Activated CD4-positive, alpha-beta T cell treated with anti-CD3 and anti-CD28 coated beads, Interleukin-2, Interleukin-4, amounts not matched to agents 100 ng/mL and 50 ng/mL, durations not matched to agents 16 hours and 8 hours (primary cell): ENCODE data around the gene PRM1.
A peak's percentile ranks its signal among the peaks of the same experiment; 100 is the strongest.

Experiments
- DNase-seq: peaks from one replicate; pipeline ENCODE4 v3.0.0-alpha.2; 2020; ENCODE audit warnings: low spot score

Gene PRM1, protein sequence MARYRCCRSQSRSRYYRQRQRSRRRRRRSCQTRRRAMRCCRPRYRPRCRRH

DNA sequence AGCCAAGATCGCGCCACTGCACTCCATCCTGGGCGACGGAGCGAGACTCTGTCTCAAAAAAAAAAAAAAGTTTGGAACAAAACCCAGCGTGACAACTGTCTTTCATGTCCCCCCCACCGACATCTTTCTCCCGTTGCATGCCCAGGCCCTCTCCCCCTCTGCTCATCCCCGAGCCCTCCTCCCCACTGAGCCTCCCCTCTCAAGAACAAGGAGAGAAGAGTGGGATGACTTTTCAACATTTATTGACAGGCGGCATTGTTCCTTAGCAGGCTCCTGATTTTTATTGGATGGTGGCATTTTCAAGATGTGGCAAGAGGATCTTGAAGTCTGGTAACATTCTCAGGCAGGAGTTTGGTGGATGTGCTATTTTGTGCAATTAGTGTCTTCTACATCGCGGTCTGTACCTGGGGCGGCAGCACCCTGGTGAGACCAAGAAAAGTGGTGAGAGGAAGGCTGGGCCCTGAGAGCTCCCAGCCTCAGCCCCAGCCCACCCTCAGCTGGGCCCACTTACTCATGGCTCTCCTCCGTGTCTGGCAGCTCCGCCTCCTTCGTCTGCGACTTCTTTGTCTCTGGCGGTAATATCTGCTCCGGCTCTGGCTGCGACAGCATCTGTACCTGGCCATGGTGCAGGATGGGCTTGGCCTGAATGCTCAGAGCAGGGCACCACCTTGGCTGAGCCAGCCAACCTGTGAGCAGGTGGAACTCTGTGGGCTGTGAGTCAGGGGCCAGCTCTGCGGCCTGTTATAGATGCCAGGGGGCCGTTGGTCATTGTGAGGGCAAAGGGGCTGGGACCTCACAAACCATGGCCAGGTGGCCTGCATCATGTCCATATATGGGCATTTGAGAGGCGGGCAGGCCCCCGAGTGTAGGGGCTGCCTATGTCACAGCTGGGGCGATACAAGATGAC, at the start of gene PRM1:
PRM1 (minus strand) TSS at position 715 of the 907 bp plus-strand sequence; CDS start at position 623, 92 bp downstream.
- DNase-seq, result no peak

DNA sequence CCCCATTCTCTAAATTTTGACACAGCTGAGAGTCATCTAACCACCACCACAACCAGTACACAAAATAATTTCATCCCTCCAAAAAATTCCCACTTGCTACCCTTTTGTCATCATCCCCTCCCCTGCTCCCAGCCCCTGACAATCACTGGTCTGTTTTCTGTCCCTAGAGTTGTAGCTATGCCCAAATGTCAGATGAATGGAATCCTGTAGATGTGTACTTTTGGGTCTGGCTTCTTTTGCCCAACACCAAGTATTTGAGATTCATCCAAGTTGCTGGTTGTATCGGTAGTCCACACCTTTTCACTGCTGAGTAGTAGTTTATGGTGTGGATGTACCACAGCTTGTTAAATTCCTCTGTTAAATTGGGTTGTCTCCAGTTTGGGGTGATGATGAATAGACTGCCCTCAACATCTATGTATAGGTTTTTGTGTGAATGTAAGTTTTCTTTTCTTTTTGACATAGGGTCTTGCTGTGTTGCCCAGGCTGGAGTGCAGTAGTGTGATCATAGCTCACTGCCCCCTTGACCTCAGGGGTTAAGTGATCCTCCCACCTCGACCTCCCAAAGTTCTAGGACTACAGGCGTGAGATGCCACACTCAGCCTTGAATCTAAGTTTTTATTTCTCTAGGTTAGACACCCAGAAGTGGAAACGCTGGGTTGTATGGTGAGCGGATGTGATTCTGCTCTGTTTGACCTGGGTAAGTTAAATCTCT, 49.6 kb upstream of the PRM1 start:
- no peak for DNase-seq

DNA sequence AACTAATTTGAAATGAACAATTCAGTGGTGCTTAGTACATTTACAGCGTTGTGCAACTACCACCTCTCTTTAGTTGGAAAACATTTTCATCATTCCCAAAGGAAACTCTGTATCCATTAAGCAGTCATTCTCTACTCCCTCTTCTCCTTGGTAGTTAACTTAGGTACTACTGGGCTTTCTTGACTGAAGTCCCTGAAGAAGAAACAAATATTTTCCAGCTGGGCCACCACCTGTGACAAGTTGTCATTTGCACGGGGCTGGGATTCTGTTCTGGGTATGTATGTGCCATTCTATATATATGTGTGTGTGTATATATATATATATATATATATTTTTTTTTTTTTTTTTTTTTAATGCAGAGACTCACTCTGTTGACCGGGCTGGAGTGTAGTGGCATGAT, 48.8 kb upstream of the PRM1 start:
- no peak for DNase-seq

DNA sequence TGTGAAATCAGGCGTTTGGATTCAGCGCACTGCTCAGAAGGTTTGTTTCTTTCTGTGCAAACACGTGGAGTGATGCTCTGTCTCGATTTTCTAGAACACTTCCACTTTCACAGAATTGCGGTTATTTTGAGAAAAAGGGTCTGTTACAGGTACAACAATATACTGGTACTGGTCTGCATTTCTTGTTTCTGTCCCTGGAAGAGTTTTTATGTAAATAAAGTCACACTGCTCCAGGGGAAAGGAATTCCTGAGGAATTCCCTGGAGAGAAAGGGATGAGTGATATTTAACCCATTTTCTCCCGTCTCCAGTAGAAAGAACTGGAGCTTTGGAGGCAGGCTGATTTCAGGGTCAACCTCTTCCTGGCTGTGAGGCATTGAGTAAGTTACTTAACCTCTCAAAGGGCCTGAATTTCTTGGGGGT, 48.0 kb upstream of the PRM1 start:
- DNase-seq, result peak; percentile 37

DNA sequence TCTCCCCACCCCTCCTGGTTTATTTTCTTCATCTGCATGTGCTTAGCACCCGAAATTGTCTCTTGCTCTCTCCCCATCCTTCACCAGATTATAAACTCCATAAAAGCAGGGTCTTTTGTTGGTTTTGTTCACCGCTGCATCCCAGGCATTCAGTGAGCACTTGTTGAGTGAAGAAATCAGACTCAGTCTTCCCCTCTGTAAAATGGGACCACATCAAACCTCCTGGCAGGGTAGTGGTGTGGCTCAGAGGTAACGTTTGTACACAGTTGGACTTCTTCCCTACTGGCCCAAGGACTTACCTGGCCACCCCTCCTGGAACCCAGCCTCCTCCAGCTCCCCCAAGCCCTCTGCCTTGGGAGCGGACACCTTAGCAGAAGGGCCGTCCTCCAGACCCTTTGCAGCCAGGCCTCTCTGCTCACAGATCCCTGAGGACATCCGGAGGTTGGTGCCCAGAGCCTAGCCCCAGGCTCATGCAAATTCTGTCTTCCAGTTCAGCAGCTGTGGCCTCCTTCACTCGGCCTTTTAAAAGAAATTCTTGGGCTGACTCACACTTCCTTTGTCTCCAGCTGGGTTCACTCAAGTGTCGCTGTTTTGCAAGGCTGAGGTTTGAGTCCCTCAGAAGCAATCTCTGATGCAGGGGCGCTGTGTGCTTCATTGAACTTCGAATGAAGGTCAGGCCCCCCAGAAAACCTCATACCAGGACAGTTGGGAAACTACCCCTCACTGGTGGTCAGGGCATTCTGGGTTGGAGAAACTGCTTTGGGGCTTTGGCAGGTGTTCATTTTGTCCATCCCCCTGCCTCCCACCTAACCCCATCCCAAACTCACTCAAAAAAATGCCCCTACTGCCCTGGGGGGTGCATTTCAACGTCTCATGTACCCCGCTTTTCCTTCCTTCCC, 47.3 kb upstream of the PRM1 start:
- DNase-seq, result peak; percentile 85

DNA sequence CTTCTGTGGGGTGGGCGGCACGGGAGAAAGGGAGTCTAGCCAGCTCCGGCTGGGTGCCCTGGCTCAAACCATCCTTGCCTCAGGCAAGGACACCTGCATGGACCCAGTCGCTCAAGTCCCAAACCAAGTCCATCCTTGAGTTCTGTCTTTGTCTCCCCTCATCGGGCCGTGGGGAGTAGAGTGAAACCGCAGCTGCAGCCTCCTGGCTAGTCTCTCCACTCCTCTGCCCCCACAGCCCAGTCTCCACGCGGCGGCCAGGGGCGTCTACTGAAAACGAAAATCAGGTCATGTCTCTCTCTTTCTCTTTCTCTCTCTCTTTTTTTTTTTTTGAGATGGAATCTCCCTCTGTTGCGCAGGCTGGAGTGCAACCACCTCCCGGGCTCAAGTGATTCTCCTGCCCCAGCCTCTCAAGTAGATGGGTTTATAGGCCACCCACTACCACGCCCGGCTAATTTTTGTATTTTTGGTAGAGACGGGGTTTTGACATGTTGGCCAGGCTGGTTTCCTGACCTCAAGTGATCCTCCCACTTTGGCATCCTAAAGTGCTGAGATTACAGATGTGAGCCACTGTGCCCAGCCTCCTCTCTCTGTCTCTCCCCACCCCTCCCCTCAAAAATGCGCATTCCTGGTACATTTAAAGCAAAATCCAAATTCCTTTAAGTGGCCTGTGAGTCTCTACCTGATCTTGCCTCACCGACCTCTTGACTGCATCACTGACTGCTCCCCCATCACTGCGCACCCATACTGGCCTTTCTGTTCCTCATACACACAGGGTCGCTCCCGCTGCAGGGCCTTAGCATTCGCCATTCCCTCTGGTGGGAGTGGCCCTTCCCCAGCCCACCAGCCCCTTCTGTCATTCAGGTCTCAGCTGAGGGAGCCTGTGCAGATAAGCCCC, 46.4 kb upstream of the PRM1 start:
- no peak for DNase-seq

DNA sequence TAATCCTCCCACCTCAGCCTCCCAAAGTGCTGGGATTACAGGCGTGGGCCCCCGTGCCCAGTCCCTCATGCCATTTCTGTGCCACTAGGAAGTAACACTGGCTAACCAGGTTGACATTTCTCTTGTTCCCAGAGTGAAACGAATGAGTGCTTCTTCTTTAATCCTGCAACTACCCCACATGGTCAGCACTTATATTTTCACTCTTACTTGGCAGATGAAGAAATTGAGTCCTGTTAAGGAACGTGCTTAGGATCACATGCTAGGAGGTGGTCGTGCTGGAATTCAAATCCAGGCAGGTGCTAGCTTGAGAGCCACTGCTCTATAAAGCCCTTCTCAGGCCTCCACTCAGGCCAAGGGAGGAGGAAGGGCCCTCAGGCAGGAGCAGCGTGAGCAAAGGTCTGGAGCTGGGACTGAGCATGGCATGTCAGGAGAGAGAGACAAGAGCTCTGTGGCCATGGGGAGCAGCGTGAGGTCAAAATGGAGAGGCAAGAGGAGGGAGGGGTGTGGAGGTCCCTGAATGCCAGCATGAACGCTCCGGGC, 45.7 kb upstream of the PRM1 start:
- no peak for DNase-seq

DNA sequence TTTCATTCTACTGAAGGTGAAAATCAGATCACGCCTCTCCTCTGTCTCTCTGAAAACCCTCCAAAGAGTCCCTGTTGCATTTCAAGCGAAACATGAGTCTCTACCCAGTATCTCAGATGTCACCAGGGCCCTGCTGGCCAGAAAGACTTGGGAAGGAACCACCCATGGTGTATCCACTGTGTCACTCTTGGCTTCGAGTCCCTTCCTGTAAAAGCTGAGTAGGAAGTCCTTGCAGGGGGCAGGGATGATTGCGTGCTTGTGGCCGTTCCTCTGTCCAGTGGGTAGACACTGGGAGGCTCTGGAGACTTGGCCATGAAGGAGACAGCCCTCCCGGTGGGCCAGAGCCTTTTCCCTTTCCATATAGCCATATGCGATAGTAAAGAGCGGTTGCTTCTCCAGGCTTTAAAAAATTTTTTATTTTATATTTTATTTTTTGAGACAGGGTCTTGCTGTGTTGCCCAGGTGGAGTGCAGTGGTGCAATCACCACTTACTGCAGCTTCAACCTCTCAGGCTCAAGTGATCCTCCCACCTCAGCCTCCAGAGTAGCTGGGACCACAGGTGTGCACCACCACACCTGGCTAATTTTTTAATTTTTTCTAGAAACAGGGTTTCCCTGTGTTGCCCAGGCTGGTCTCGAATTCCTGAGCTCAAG, 45.1 kb upstream of the PRM1 start:
- no peak for DNase-seq

DNA sequence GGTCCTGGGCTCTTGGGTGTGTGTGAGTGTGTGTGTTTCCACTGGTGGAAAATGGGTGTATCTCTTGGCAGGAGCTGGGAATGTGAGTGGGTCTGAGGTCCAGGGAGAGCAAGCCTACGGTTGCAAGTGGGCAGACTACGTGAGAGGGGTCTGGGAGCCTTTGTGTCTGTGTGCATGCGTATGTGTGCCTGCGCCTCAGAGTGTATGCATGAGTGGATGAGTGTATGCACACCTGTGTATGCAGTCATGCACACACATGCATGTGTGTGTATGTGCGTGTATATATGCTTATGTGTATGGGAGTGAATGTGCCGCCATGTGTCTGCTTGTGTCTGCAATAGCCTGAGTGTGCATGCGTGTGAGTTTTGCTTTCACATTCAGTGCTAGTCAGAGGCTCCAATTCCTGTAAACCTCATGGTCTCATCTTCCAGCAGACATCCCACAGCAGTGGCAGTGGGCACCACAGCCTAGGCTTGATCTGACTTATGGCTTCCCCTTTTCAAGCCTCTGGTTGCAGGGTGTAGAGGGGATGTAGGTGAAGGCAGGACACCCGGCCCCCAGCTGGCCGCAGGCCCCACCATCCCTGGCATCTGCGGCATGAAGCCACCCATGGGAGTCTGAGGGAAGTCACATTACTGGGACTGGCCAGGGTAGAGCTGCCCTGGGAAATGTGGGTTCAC, 44.4 kb upstream of the PRM1 start:
- DNase-seq, result peak; percentile 63

DNA sequence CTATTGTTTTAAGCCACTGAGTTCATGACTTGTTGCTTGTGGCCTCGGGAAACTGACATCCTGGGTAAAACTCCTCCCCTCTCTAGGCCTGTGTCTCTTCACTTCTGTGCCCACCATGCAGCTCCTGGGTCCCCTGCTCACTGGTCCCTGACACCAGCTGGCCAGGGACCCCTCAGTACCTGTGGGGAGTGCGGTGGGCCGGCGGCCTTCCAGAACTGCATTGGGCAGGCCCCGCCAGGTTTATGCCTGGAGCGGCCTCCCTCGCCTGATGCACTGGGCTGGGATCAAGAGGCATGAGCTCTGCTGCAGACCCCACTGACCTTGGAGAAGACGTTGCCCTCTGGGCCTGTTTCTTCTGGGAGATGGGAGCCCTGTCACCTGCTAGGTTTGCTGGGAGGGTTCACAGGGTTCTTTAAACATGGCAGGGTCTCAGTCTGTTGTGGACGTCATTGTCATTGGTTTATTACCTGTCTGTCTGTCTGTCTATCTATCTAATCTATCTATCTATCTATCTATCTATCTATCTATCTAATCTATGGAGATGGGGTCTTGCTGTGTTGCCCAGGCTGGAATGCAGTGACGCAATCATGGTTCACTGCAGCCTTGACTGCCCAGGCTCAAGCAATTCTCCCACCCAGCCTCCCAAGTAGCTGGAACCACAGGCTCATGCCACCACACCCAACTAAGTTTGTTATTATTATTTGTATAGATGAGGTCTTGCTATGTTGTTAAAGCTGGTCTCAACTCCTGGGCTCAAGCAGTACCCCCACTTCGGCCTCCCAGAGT, 42.6 kb upstream of the PRM1 start:
- no peak for DNase-seq

DNA sequence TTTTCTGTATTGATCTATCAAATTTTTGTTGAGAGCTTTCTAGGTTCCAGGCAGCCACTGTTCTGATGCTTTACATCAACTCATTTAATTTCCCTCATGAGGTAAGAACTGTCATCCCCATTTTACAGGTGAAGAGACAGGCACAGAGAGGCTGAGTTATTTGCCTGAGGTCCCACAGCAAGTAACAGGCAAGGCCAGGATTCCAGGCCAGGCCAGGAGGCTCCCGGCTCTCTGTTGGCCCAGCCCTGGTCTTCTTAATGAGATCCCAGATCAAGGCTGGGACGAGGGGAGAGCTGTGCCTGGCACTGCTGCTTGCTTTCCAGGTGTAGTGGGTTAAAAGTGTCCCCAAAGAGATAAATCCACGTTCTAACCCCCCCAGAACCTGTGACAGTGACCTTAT, 41.7 kb upstream of the PRM1 start:
- no peak for DNase-seq

DNA sequence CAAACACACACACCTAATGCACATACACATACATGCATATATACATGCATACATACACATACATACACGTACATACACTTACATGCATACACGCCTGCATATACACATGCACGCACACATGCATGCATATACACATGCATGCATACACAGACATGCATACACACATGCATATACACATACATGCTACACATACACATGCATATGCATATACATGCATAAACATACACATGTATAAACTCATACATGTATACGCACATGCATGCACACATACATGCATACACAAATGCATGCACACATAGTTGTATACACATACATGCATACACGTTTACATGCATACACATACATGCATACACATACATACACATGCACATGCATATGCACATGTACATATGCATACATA, 40.5 kb upstream of the PRM1 start:
- no peak for DNase-seq

DNA sequence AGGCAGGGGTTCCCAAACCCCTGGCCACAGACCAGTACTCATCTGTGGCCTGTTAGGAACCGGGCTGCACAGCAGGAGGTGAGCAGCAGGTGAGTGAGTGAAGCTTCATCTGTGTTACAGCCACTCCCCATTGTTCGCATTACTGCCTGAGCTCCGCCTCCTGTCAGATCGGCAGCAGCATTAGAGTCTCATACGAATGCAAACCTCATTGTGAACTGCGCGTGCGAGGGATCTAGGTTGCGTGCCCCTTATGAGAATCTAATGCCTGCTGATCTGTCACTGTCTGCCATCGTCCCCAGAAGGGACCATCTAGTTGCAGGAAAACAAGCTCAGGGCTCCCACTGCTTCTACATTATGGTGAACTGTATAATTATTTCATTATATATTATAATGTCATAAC, 39.0 kb upstream of the PRM1 start:
- no peak for DNase-seq

DNA sequence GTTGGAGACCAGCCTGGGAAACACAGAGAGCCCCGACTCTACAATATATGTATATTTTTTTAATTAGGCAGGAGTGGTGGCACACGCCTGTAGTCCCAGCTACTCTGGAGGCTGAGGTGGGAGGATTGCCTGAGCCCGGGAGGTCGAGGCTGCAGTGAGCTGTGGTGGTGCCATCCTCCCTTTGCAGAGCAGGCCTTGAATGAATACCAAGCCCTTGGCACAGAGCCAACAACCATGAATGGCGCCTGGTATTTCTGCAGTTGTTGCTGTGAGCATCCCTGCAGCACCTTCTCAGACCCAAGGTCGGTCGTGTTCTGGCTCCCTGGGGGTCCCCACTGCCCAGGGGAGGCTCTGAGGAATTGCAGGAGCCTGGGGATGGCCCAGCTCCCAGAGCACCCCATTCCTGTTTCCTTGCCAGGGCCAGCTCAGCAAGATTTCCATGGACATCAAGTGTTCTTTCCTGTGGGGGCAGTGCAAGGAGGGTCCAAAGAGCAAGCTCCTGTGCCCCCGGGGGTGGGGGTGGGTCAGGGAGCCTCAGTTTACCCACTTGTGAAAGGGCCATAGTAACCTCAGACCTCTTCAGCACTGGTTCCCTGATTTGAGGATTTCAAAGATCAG, 38.5 kb upstream of the PRM1 start:
- no peak for DNase-seq

DNA sequence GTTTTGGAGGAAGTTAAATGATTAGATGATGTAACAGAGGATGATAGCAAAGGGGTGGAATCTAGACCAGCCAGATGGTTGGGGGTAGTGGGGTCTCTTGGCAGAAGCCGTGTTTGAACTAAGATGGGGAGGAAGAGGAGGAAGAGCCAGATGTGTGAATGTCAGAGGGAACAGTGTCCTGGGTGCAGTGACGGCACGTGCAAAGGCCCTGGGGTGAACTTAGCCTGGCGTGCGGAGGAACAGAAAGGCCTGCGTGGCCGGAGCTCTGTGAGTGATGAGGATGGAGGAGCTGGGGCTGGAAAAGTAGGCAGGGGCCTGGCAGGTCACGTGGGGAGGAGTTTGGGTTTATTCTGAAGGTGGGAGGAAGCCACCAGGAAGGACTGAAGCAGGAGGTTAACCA, 37.7 kb upstream of the PRM1 start:
- no peak for DNase-seq

DNA sequence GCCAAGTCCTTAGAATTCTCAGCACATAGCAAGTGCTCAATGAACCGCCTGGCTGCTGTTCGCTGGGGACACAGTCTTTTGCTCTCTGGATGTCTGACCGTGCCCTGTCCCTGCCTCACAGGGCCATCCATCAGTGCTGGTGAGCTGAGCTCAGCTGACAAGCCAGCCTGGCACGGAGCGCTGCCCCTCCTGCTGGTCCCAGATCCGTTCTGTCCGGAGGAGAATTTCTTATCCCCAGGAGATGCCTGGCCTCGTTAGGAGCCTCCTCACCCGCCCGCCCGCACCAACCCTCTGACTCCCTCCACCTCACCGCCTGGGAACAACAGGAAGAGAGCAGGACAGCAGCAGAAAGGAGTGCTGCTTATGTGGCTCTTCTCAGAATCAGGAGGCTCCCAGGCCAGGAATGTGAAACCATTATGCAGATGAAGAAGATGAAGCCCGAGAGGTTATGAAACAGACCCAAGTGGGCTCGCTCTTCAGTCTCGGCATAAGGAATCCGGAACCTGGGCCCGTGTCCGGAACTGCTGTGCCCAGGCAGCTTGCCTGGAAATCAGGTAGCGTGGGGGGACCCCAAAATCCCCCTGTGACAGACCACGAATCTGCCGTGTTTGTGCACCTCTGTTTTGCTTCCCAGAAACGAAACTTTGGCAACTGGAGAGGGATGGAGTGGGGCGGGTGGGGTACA, 35.3 kb upstream of the PRM1 start:
- no peak for DNase-seq

DNA sequence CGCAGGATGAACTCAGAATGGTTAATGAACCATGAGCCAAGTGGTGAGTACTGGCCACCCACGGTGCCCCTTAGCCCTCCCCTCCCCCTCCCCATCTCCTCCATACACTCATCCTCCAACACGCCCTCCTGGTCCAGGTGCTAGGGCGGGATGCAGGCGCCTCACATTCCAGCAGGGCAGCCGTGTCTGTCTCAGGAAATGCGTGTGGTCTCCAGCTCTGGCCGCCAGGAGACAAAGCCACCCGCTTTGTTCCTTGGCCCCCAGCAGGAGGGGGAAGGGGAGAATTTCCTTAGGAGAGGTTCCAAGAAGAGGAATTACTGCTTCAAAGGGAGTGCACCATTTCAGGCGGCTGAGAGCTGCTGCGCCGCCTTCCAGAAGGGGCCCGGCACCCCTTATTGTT, 34.4 kb upstream of the PRM1 start:
- DNase-seq, result no peak
